ENCODE data around the gene VWA1.
"Not testable (repeated sequence)": the region's sequence is repeated elsewhere in the genome, so short reads cannot be mapped to it uniquely, and the experiment has no call there.

Gene VWA1

GRCh38 chr1:1415751-1416150, 19.7 kb upstream of the VWA1 start:
- Mint-ChIP-seq H3K27me3 (no peaks in the 10 kb centered on the region), H3K4me1 (ENCODE audit: low read depth) (peaks cover 16% of the 10 kb centered on the region), H3K4me3 (no peak overlapping the region), H3K36me3 (ENCODE audit: low read depth) (peaks cover 3% of the 10 kb centered on the region), H3K27ac (no peak overlapping the region), H3K9me3 (no peaks in the 10 kb centered on the region)

- peaks cover 13% of the 10 kb centered on the region for H3K4me1 Mint-ChIP-seq (ENCODE audit: low read depth)
- not testable (repeated sequence) for H3K27me3 Mint-ChIP-seq; H3K4me3 Mint-ChIP-seq; H3K27ac Mint-ChIP-seq; H3K36me3 Mint-ChIP-seq (ENCODE audit: low read depth); H3K9me3 Mint-ChIP-seq
These were observed 18.1 kb upstream of the VWA1 start for GRCh38 chr1:1417396-1417795.

- not testable (repeated sequence) for H3K4me3 Mint-ChIP-seq; H3K36me3 Mint-ChIP-seq (ENCODE audit: low read depth); H3K27me3 Mint-ChIP-seq; H3K27ac Mint-ChIP-seq; H3K9me3 Mint-ChIP-seq
- H3K4me1 Mint-ChIP-seq (ENCODE audit: low read depth) = peaks cover 18% of the 10 kb centered on the region
These were observed 17.5 kb upstream of the VWA1 start for GRCh38 chr1:1417825-1418463.

- Mint-ChIP-seq H3K4me1 (ENCODE audit: low read depth) (peaks cover 22% of the 10 kb centered on the region), H3K36me3 (ENCODE audit: low read depth) (no peaks in the 10 kb centered on the region), H3K27me3 (peaks cover 8% of the 10 kb centered on the region), H3K27ac (no peak overlapping the region), H3K9me3 (no peaks in the 10 kb centered on the region), H3K4me3 (no peak overlapping the region)
These were observed 16.8 kb upstream of the VWA1 start for GRCh38 chr1:1418464-1419362.

GRCh38 chr1:1419363-1419812, 16.1 kb upstream of the VWA1 start:
- H3K4me3 Mint-ChIP-seq = no peak overlapping the region
- no peaks in the 10 kb centered on the region for H3K9me3 Mint-ChIP-seq
- no peaks in the 10 kb centered on the region for H3K36me3 Mint-ChIP-seq (ENCODE audit: low read depth)
- peaks cover 8% of the 10 kb centered on the region for H3K27me3 Mint-ChIP-seq
- no peak overlapping the region for H3K27ac Mint-ChIP-seq
- H3K4me1 Mint-ChIP-seq (ENCODE audit: low read depth) = peaks cover 22% of the 10 kb centered on the region

GRCh38 chr1:1419813-1420653, 15.5 kb upstream of the VWA1 start:
- Mint-ChIP-seq H3K27ac (no peak overlapping the region), H3K9me3 (no peaks in the 10 kb centered on the region), H3K4me1 (ENCODE audit: low read depth) (peaks cover 22% of the 10 kb centered on the region), H3K36me3 (ENCODE audit: low read depth) (no peaks in the 10 kb centered on the region), H3K4me3 (no peak overlapping the region), H3K27me3 (peaks cover 11% of the 10 kb centered on the region)

GRCh38 chr1:1420654-1421141, 14.8 kb upstream of the VWA1 start:
- no peaks in the 10 kb centered on the region for H3K36me3 Mint-ChIP-seq (ENCODE audit: low read depth)
- H3K4me1 Mint-ChIP-seq (ENCODE audit: low read depth) = peaks cover 22% of the 10 kb centered on the region
- no peak overlapping the region for H3K27ac Mint-ChIP-seq
- H3K27me3 Mint-ChIP-seq = peaks cover 11% of the 10 kb centered on the region
- H3K4me3 Mint-ChIP-seq = no peak overlapping the region
- H3K9me3 Mint-ChIP-seq = no peaks in the 10 kb centered on the region

GRCh38 chr1:1421147-1421906, 14.2 kb upstream of the VWA1 start, which contains the start of gene ANKRD65:
Gene ANKRD65 (minus strand): TSS chr1:1421276. CDS start chr1:1421005, 271 bp downstream.
- H3K27ac Mint-ChIP-seq = no peak within 1 kb of the TSS
- no peaks in the 10 kb centered on the region for H3K36me3 Mint-ChIP-seq (ENCODE audit: low read depth)
- H3K4me1 Mint-ChIP-seq (ENCODE audit: low read depth) = peaks cover 22% of the 10 kb centered on the region
- H3K27me3 Mint-ChIP-seq = peaks cover 11% of the 10 kb centered on the region
- no peak within 1 kb of the TSS for H3K4me3 Mint-ChIP-seq
- H3K9me3 Mint-ChIP-seq = no peaks in the 10 kb centered on the region

- Mint-ChIP-seq H3K36me3 (ENCODE audit: low read depth) (no peaks in the 10 kb centered on the region), H3K27me3 (peaks cover 11% of the 10 kb centered on the region), H3K9me3 (no peaks in the 10 kb centered on the region), H3K4me3 (no peak overlapping the region), H3K27ac (no peak overlapping the region), H3K4me1 (ENCODE audit: low read depth) (peaks cover 22% of the 10 kb centered on the region)
These were observed 13.5 kb upstream of the VWA1 start for GRCh38 chr1:1421907-1422464.

GRCh38 chr1:1422465-1423244, 12.8 kb upstream of the VWA1 start:
- H3K4me1 Mint-ChIP-seq (ENCODE audit: low read depth) = peaks cover 20% of the 10 kb centered on the region
- H3K27me3 Mint-ChIP-seq = peaks cover 11% of the 10 kb centered on the region
- H3K36me3 Mint-ChIP-seq (ENCODE audit: low read depth) = no peaks in the 10 kb centered on the region
- no peak overlapping the region for H3K27ac Mint-ChIP-seq
- H3K4me3 Mint-ChIP-seq = no peak overlapping the region
- no peaks in the 10 kb centered on the region for H3K9me3 Mint-ChIP-seq

- Mint-ChIP-seq H3K27ac (no peak overlapping the region), H3K36me3 (ENCODE audit: low read depth) (no peaks in the 10 kb centered on the region), H3K27me3 (peaks cover 11% of the 10 kb centered on the region), H3K9me3 (no peaks in the 10 kb centered on the region), H3K4me3 (no peak overlapping the region), H3K4me1 (ENCODE audit: low read depth) (peaks cover 16% of the 10 kb centered on the region)
These were observed 12.3 kb upstream of the VWA1 start for GRCh38 chr1:1423245-1423597.

- no peaks in the 10 kb centered on the region for H3K36me3 Mint-ChIP-seq (ENCODE audit: low read depth)
- H3K9me3 Mint-ChIP-seq = no peaks in the 10 kb centered on the region
- H3K27ac Mint-ChIP-seq = no peak overlapping the region
- H3K4me1 Mint-ChIP-seq (ENCODE audit: low read depth) = peaks cover 12% of the 10 kb centered on the region
- no peak overlapping the region for H3K4me3 Mint-ChIP-seq
- peaks cover 19% of the 10 kb centered on the region for H3K27me3 Mint-ChIP-seq
These were observed 10.8 kb upstream of the VWA1 start for GRCh38 chr1:1424707-1425106.

- H3K27me3 Mint-ChIP-seq = peaks cover 24% of the 10 kb centered on the region
- H3K27ac Mint-ChIP-seq = no peak overlapping the region
- no peaks in the 10 kb centered on the region for H3K36me3 Mint-ChIP-seq (ENCODE audit: low read depth)
- peaks cover 12% of the 10 kb centered on the region for H3K4me1 Mint-ChIP-seq (ENCODE audit: low read depth)
- H3K9me3 Mint-ChIP-seq = no peaks in the 10 kb centered on the region
- no peak overlapping the region for H3K4me3 Mint-ChIP-seq
These were observed 10.1 kb upstream of the VWA1 start for GRCh38 chr1:1425426-1425752.

Measured in stimulated activated naive CD8-positive, alpha-beta T cell treated with anti-CD3 and anti-CD28 coated beads, Interleukin-15, Interleukin-2, amounts not matched to agents 100 ng/mL and 50 ng/mL, for 24 hours (primary cell).